ENCODE measurements around the gene IMMP2L. TPM values are rescaled to one million over a fixed set of nuclear protein-coding genes. Genes with fewer than 3 reads are reported as not detected.

The IMMP2L gene
- polyA plus RNA-seq, 2 of the 4 experiments (the other 2 are of a cell fraction) = 16.1 to 23.8 TPM

DNA sequence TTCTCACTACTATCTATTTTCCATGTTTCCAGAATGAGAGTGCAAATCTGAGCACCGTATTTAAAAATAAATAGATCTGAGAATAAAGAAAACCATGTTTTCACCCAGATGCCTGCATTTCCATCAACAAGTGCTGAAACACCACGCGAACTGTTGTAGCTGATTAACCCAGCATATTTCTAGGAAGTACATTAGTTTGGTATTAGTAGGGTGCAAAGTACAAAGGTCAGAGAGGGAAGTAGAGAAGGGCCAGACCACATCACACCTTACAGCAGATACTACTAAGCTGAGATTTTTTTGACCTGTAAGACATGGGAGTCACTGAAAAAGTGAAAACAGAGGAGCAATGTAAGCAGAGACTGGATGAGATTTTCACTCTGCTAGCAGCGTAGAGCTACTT lies 181.3 kb downstream of the IMMP2L start:
- Histone ChIP-seq H3K4me1 (peaks cover 23% of the 10 kb centered on the region), H3K27ac (peak overlapping the region in 1 of 2 experiments; percentile 3; a peak in 1 of 6 replicates), H3K4me3 (no peak overlapping the region), H3K9me3 (no peaks in the 10 kb centered on the region), H3K4me2 (peak overlapping the region; percentile 45)
- no peak for DNase-seq (ENCODE audit: low read depth in 1 of 2, low spot score in 1 of 2)
- no peak for ATAC-seq
- 71% methylated on average over 4 of the region's 4 CpGs for WGBS (ENCODE audit: missing lambda C conversion rate)
- CTCF ChIA-PET = interaction anchor here (0.9 kb wide), 1 partner anchor 37 kb away, joined by 3 read pairs; no protein-coding TSS in a partner anchor
- POLR2A ChIA-PET = no interaction called here
- FAIRE-seq = no peak
- TF ChIP-seq ZFP36 (IDR thresholded peaks at IDR 0.05; ENCODE audit: borderline replicate concordance, partially characterized antibody) (no peak), NFE2L2 (conservative IDR thresholded peaks at IDR 0.05; ENCODE audit: low read length) (no peak), CHD4 (IDR thresholded peaks at IDR 0.05; ENCODE audit: borderline replicate concordance) (no peak), KDM5A (IDR thresholded peaks at IDR 0.05) (no peak), KDM1A (IDR thresholded peaks at IDR 0.05; ENCODE audit: low read depth) (no peak), EP300 (IDR thresholded peaks at IDR 0.05) (no peak), HOXA7 (CRISPR knock-in tag; IDR thresholded peaks at IDR 0.05) (no peak), SMC3 (IDR thresholded peaks at IDR 0.05) (no peak)
- TF ChIP-seq, protein P1, sequence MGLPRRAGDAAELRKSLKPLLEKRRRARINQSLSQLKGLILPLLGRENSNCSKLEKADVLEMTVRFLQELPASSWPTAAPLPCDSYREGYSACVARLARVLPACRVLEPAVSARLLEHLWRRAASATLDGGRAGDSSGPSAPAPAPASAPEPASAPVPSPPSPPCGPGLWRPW (IDR thresholded peaks at IDR 0.05) = no peak

DNA sequence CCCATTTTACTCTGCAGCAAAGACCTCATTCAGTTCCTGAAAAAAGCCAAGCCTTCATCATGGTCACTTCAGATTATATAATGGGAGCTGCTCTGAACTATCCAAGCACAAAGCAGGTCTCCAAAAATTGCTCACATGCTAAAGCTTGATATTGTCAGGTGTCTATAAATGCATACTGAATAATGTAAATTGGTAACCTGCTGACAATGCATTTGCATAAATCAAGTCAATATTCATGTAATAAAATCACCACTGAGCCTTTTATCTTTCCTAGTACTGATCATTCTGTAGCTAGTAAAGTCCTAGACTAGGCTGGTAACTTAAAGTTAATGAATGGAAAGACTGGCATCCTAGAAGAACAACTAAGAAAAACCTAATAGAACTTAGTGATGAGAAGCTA lies 188.3 kb downstream of the IMMP2L start:
- ATAC-seq (no peak), FAIRE-seq (peak; percentile 77), DNase-seq (ENCODE audit: low read depth in 1 of 2, low spot score in 1 of 2) (no peak)
- no peak overlapping the region for H3K4me3 ChIP-seq
- H3K9me3 ChIP-seq = no peaks in the 10 kb centered on the region
- no peak overlapping the region for H3K4me2 ChIP-seq
- ChIA-PET POLR2A (no interaction called here), CTCF (no interaction called here)
- TF ChIP-seq HEYL (CRISPR knock-in tag; IDR thresholded peaks at IDR 0.05) = no peak
- peak; percentile 63 for TF ChIP-seq MAFK (IDR thresholded peaks at IDR 0.05; ENCODE audit: partially characterized antibody)
- H3K4me1 ChIP-seq = peaks cover 4% of the 10 kb centered on the region; the same call in 1 of the 3 replicates
- H3K27ac ChIP-seq = no peak overlapping the region

DNA sequence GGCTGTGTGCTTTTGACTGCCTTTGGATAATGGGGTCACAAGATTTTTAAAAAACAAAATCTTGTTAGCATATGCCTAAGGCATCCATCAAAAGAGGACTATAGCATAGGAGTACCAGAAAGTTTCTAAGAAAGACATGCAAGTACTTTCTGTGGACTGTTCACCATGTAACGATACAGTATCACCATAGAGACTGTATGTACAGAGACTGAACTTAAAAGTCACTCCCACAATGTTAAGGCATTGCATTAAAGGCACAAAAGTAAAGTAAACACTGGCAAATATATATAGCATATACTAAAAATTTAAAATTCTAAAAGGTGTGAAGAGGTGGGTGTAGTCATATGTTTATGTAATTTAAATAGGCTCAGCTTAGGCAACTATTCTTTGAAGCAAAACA lies 190.9 kb downstream of the IMMP2L start:
- ATAC-seq (no peak), DNase-seq (ENCODE audit: low read depth in 1 of 2, low spot score in 1 of 2) (no peak), FAIRE-seq (no peak)
- H3K4me3 ChIP-seq = no peak overlapping the region
- TF ChIP-seq GATA3 (IDR thresholded peaks at IDR 0.05; ENCODE audit: borderline replicate concordance) (no peak), CEBPB (IDR thresholded peaks at IDR 0.05) (no peak), BHLHE40 (IDR thresholded peaks at IDR 0.05; ENCODE audit: low read depth, low read length) (no peak), FOSL2 (IDR thresholded peaks at IDR 0.05) (no peak), FOSL2 (CRISPR knock-in tag; IDR thresholded peaks at IDR 0.05) (no peak), HOXB13 (CRISPR knock-in tag; IDR thresholded peaks at IDR 0.05; ENCODE audit: low read depth) (no peak), SREBF2 (IDR thresholded peaks at IDR 0.05) (no peak)
- TF ChIP-seq, protein P2, sequence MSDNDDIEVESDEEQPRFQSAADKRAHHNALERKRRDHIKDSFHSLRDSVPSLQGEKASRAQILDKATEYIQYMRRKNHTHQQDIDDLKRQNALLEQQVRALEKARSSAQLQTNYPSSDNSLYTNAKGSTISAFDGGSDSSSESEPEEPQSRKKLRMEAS (IDR thresholded peaks at IDR 0.05) = no peak
- WGBS (ENCODE audit: missing lambda C conversion rate) = 95% methylated on average over 1 of the region's 1 CpG
- no peaks in the 10 kb centered on the region for H3K9me3 ChIP-seq
- ChIA-PET CTCF (no interaction called here), POLR2A (no interaction called here)
- H3K27ac ChIP-seq = no peak overlapping the region
- peaks cover 4% of the 10 kb centered on the region; the same call in 1 of the 3 replicates for H3K4me1 ChIP-seq
- H3K4me2 ChIP-seq = no peak overlapping the region

DNA sequence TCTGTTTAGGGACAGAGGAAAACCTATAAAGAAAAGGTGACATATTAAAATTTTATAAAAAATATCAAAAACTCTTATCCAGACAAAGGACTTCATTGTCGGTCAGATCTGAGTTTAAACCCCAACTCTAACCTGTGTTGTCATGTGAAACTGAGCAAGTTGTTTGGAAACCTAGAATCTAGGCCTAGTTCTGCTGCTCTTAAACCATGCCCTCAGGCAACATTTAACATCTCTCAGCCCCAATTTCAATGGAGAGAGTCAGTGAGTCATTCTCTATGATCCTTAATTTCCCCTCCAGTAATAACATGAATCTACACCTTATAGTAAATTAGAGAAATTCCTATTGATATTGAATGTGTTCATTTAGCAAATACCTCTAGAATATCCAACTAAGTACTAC lies 192.3 kb downstream of the IMMP2L start:
- H3K27ac ChIP-seq = no peak overlapping the region
- H3K9me3 ChIP-seq = no peaks in the 10 kb centered on the region
- 89% methylated on average over 1 of the region's 1 CpG for WGBS (ENCODE audit: missing lambda C conversion rate)
- TF ChIP-seq, protein P3, sequence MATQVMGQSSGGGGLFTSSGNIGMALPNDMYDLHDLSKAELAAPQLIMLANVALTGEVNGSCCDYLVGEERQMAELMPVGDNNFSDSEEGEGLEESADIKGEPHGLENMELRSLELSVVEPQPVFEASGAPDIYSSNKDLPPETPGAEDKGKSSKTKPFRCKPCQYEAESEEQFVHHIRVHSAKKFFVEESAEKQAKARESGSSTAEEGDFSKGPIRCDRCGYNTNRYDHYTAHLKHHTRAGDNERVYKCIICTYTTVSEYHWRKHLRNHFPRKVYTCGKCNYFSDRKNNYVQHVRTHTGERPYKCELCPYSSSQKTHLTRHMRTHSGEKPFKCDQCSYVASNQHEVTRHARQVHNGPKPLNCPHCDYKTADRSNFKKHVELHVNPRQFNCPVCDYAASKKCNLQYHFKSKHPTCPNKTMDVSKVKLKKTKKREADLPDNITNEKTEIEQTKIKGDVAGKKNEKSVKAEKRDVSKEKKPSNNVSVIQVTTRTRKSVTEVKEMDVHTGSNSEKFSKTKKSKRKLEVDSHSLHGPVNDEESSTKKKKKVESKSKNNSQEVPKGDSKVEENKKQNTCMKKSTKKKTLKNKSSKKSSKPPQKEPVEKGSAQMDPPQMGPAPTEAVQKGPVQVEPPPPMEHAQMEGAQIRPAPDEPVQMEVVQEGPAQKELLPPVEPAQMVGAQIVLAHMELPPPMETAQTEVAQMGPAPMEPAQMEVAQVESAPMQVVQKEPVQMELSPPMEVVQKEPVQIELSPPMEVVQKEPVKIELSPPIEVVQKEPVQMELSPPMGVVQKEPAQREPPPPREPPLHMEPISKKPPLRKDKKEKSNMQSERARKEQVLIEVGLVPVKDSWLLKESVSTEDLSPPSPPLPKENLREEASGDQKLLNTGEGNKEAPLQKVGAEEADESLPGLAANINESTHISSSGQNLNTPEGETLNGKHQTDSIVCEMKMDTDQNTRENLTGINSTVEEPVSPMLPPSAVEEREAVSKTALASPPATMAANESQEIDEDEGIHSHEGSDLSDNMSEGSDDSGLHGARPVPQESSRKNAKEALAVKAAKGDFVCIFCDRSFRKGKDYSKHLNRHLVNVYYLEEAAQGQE (IDR thresholded peaks at IDR 0.05) = no peak
- TF ChIP-seq, protein P4, sequence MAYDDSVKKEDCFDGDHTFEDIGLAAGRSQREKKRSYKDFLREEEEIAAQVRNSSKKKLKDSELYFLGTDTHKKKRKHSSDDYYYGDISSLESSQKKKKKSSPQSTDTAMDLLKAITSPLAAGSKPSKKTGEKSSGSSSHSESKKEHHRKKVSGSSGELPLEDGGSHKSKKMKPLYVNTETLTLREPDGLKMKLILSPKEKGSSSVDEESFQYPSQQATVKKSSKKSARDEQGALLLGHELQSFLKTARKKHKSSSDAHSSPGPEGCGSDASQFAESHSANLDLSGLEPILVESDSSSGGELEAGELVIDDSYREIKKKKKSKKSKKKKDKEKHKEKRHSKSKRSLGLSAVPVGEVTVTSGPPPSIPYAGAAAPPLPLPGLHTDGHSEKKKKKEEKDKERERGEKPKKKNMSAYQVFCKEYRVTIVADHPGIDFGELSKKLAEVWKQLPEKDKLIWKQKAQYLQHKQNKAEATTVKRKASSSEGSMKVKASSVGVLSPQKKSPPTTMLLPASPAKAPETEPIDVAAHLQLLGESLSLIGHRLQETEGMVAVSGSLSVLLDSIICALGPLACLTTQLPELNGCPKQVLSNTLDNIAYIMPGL (CRISPR knock-in tag; IDR thresholded peaks at IDR 0.05; ENCODE audit: borderline replicate concordance) = no peak
- no peak for TF ChIP-seq FOSL2 (IDR thresholded peaks at IDR 0.05)
- no peak for TF ChIP-seq FOSL2 (CRISPR knock-in tag; IDR thresholded peaks at IDR 0.05)
- TF ChIP-seq MAZ (IDR thresholded peaks at IDR 0.05; ENCODE audit: borderline replicate concordance, low read depth, low read length) = no peak
- TF ChIP-seq GATA3 (IDR thresholded peaks at IDR 0.05; ENCODE audit: borderline replicate concordance) = no peak
- no peak for TF ChIP-seq NPAS2 (CRISPR knock-in tag; IDR thresholded peaks at IDR 0.05; ENCODE audit: borderline replicate concordance)
- TF ChIP-seq EHF (CRISPR knock-in tag; IDR thresholded peaks at IDR 0.05) = no peak
- TF ChIP-seq CHD4 (IDR thresholded peaks at IDR 0.05; ENCODE audit: borderline replicate concordance) = no peak
- TF ChIP-seq ZC3H11A (IDR thresholded peaks at IDR 0.05) = no peak
- ChIA-PET CTCF (no interaction called here), POLR2A (no interaction called here)
- FAIRE-seq (no peak), DNase-seq (ENCODE audit: low read depth in 1 of 2, low spot score in 1 of 2) (no peak), ATAC-seq (no peak)
- no peak overlapping the region for H3K4me2 ChIP-seq
- H3K4me3 ChIP-seq = no peak overlapping the region
- H3K4me1 ChIP-seq = peaks cover 4% of the 10 kb centered on the region; the same call in 1 of the 3 replicates

Measured in A549 (cell line).